Stomach (tissue), 9 donors: ENCODE measurements around the gene MZT2B. TPM values are rescaled to one million over a fixed set of nuclear protein-coding genes. Genes with fewer than 3 reads are reported as not detected.
"Not testable (repeated sequence)": the region's sequence is repeated elsewhere in the genome, so short reads cannot be mapped to it uniquely, and the experiment has no call there.

ENCODE experiments used
- DNase-seq, 2 donors: peaks; one replicate each; pipeline versions ENCODE4 v3.0.0 to v3.0.0-alpha.2; 2013 to 2019
- H3K27ac ChIP-seq, 5 donors: fragments of 200-600 bp in 4 of 5; sonication (generic) in 4 of 5; one replicate each; pipeline ENCODE4 v1.5.1; 2013 to 2019; ENCODE audit warnings: mild to moderate bottlenecking in 1 of 5, moderate library complexity in 1 of 5
- H3K27me3 ChIP-seq, 3 donors: fragments of 200-600 bp; sonication (generic); one replicate each; pipeline ENCODE4 v1.5.1; 2017 to 2019; ENCODE audit warnings: mixed run types in 1 of 3
- H3K36me3 ChIP-seq, 4 donors: fragments of 200-600 bp; sonication (generic); 1 replicate in 3 of 4; 2 replicates in 1 of 4; pipeline ENCODE4 v1.5.1; 2016 to 2019
- H3K4me1 ChIP-seq, 4 donors: fragments of 200-600 bp; sonication (generic); one replicate each; pipeline ENCODE4 v1.5.1; 2016 to 2019
- H3K4me3 ChIP-seq, 4 donors: fragments of 200-600 bp; sonication (generic) in 3 of 4; one replicate each; pipeline ENCODE4 v1.5.1; 2016 to 2019; ENCODE audit warnings: mild to moderate bottlenecking in 1 of 4
- H3K9me3 ChIP-seq, 4 donors: fragments of 200-600 bp; sonication (generic); one replicate each; pipeline ENCODE4 v1.5.1; 2016 to 2019
- EP300 ChIP-seq: sonication (generic); formaldehyde crosslinking; IDR thresholded peaks from one replicate; pipeline ENCODE4 v1.6.1; 2017; ENCODE audit warnings: antibody characterized with exemption
- POLR2A ChIP-seq, 4 donors: fragments of 450-650 bp; IDR thresholded peaks; one replicate each; pipeline ENCODE4 v1.6.1; 2016; ENCODE audit warnings: antibody characterized with exemption in 4 of 4, control low read depth in 2 of 4, mild to moderate bottlenecking in 1 of 4, moderate library complexity in 1 of 4
- POLR2AphosphoS5 ChIP-seq, 3 donors: sonication (generic); formaldehyde crosslinking; IDR thresholded peaks; one replicate each; pipeline ENCODE4 v1.6.1; 2016; ENCODE audit warnings: antibody characterized with exemption in 3 of 3
- WGBS, 5 donors: extraction: QIAGEN DNeasy Blood & Tissue Kit in 3 of 5; methylation state at CpG; one replicate each; pipeline versions ENCODE4 v1.1.5 to v1.1.7; 2013 to 2018; 5-methylcytosine and 5-hydroxymethylcytosine counted together
- intact Hi-C: fragments of 100-400 bp; cut with DNase I; formaldehyde crosslinking; loops from one replicate; pipeline ENCODE4 v1.15.1; 2023; ENCODE audit warnings: low total_unique reads
- polyA plus RNA-seq, 3 donors: library from polyadenylated mRNA; stranded (reverse); fragments of 200-250 nt; gene quantifications; one replicate each; pipeline ENCODE4 v1.2.3, GENCODE V29; 2013
- total RNA-seq, 5 donors: library from RNA; depleted of rRNA; stranded (reverse); fragments of >200 nt; gene quantifications; one replicate each; pipeline versions ENCODE4 v1.1.0 to v1.2.3, GENCODE V29; 2014 to 2016
- TF ChIP-seq, protein P1 (sequence below), 7 experiments: fragments of 450-650 bp in 4 of 7; fragments of 200-600 bp in 3 of 7; sonication (generic) in 3 of 7; IDR thresholded peaks; one replicate each; pipeline ENCODE4 v1.5.1; 2016 to 2019; ENCODE audit warnings: antibody characterized with exemption in 7 of 7, control low read depth in 2 of 7, mild to moderate bottlenecking in 1 of 7
- donor health status: healthy with polysubstance abuse.
- donor health status: Bipolar disorder and iron deficiency.
- donor health status: healthy.

The MZT2B gene
- total and polyA plus RNA-seq, 8 donors = 52.3 to 521 (median 253) TPM

DNA sequence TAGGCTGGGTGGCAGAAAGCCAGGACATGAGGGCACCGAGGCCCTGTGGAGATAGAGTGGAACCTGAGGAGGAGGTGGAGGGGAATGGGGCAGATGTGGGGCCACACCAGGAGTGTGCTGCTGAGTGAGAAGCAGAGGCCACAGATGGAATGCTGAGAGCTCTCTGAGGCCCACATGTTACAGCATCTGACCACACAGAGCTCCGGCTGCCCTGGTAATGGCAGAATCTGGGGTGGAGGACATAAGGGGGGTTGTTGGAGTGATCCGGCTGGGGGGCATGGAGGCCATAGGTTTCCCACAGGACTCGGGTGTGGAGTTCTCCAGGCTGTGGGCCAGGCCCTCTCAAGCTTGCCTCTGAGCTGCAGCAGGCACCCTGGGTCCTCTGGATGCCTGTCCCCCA lies 3.8 kb downstream of the MZT2B start:
- no peak for DNase-seq
- H3K9me3 ChIP-seq = no peaks in the 10 kb centered on the region
- H3K36me3 ChIP-seq = peaks cover 0 to 38% (median 13%) of the 10 kb centered on the region in 4 donors
- 68 to 81% (median 77%) methylated on average over 3 to 4 of the region's 4 CpGs for WGBS, 5 donors
- intact Hi-C loops = loop anchor here (10.0 kb wide), 2 partner anchors 149 to 1299 kb away; no protein-coding TSS in a partner anchor
- TF ChIP-seq POLR2AphosphoS5 (IDR thresholded peaks at IDR 0.05) = no peak
- H3K27ac ChIP-seq = no peak overlapping the region
- H3K27me3 ChIP-seq = no peaks in the 10 kb centered on the region
- H3K4me1 ChIP-seq = peaks cover 12 to 23% (median 20%) of the 10 kb centered on the region in 4 donors
- H3K4me3 ChIP-seq = no peak overlapping the region

DNA sequence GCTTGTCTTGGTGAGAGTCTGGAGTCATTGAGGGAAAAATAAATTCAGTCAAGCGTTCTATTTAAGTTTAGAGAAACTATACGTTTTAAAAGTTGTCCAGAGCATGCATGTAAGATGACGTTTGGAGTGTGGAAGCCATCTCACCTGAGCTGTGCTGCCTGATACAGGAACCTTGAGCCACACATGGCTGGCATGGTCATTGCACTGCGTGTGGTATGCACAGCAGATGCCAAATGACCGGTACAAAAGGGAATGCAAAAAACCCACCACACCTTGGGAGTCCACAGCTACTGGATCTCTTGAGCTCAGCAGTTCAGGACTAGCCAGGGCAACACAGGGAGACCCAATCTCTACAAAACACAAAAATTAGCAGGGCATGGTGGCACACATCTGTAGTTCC lies 4.3 kb downstream of the MZT2B start:
- no peaks in the 10 kb centered on the region for H3K27me3 ChIP-seq
- peaks cover 0 to 43% (median 18%) of the 10 kb centered on the region in 4 donors for H3K36me3 ChIP-seq
- H3K4me1 ChIP-seq = peaks cover 12 to 22% (median 18%) of the 10 kb centered on the region in 4 donors
- no peaks in the 10 kb centered on the region for H3K9me3 ChIP-seq
- no peak for TF ChIP-seq POLR2AphosphoS5 (IDR thresholded peaks at IDR 0.05)
- TF ChIP-seq, protein P1, sequence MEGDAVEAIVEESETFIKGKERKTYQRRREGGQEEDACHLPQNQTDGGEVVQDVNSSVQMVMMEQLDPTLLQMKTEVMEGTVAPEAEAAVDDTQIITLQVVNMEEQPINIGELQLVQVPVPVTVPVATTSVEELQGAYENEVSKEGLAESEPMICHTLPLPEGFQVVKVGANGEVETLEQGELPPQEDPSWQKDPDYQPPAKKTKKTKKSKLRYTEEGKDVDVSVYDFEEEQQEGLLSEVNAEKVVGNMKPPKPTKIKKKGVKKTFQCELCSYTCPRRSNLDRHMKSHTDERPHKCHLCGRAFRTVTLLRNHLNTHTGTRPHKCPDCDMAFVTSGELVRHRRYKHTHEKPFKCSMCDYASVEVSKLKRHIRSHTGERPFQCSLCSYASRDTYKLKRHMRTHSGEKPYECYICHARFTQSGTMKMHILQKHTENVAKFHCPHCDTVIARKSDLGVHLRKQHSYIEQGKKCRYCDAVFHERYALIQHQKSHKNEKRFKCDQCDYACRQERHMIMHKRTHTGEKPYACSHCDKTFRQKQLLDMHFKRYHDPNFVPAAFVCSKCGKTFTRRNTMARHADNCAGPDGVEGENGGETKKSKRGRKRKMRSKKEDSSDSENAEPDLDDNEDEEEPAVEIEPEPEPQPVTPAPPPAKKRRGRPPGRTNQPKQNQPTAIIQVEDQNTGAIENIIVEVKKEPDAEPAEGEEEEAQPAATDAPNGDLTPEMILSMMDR (IDR thresholded peaks at IDR 0.05) = no peak
- no peak for TF ChIP-seq POLR2A (IDR thresholded peaks at IDR 0.05)
- TF ChIP-seq EP300 = no peak
- 79 to 93% (median 91%) methylated on average over 5 of the region's 5 CpGs for WGBS, 5 donors
- no peak overlapping the region for H3K4me3 ChIP-seq
- H3K27ac ChIP-seq = no peak overlapping the region
- no peak for DNase-seq
- intact Hi-C loops = loop anchor here (10.0 kb wide), 2 partner anchors 148 to 1298 kb away; no protein-coding TSS in a partner anchor

DNA sequence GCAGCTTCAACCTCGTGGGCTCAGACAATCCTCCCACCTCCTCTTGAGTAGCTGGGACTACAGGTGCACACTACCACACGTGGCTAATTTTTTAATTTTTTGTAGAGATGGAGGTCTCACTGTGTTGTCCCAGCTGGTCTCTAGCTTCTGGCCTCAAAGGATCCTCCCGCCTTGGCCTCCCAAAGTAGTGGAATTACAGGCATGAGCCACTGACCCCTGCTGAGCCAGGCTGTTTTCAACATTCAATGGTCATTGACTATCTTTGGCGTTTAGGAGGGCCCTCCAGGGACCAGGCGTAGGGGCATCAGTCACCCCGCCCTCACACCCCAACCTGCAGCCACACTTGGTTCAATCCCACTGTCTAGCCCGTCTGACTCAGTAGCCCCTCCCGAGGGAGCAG lies 5.2 kb downstream of the MZT2B start:
- 75 to 84% (median 80%) methylated on average over 7 to 8 of the region's 8 CpGs for WGBS, 5 donors
- H3K4me3 ChIP-seq = no peak overlapping the region
- H3K27ac ChIP-seq = no peak overlapping the region
- no peak for DNase-seq
- no peaks in the 10 kb centered on the region for H3K9me3 ChIP-seq
- H3K36me3 ChIP-seq = peaks cover 0 to 49% (median 19%) of the 10 kb centered on the region in 4 donors
- H3K4me1 ChIP-seq = peaks cover 12 to 22% (median 18%) of the 10 kb centered on the region in 4 donors
- intact Hi-C loops = loop anchor here (10.0 kb wide), 2 partner anchors 148 to 1298 kb away; no protein-coding TSS in a partner anchor
- no peaks in the 10 kb centered on the region for H3K27me3 ChIP-seq
- TF ChIP-seq EP300 (no peak), POLR2AphosphoS5 (IDR thresholded peaks at IDR 0.05) (no peak), POLR2A (IDR thresholded peaks at IDR 0.05) (no peak)
- TF ChIP-seq, protein P1 (IDR thresholded peaks at IDR 0.05) = no peak

DNA sequence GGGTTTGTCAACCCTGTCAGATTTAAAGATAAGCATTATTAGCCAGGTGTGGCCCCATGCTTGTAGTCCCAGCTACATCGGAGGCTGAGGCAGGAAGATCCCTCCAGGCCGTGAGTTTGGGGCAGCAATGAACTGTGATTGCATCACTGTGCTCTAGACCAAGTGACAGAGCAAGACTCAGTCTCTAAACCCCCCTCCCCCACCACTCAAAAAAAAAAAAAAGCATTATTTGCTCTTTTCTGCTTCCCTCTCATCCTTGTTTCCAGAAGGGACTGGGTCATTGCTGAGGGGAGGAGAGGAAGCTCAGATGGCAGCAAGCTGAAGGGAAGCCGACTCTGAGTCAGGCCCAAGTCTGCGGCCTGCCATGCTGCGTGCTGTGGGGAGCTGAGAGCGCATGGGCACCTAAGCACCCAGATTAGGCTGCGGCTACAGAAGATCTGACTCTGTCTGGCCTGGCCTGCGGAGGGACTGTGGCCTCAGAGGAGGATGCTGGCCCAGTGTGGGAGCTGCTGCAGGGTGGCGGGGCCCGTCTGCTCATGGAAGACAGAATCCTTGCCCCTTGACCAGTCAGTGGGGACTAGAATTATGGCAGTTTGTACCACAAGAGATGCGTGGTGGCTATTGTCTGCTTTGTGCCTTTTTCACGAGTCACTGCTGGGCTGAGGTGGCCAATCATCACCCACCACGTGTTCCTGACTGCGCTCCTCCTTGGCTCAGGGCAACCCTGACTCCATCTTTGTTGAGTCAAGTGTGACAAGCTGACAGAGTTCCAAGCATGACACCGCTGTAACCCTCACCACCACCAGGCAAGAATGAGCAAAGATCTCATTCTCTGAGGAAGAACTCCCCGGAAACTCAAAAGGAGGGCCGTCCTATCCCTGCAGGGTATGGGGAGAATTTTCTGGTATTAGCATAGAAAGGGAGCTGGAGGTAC lies 6.1 kb downstream of the MZT2B start:
- not testable (repeated sequence) for DNase-seq, H3K9me3 ChIP-seq, H3K27me3 ChIP-seq, H3K27ac ChIP-seq, H3K4me3 ChIP-seq
- Histone ChIP-seq H3K36me3 (peaks cover 0 to 49% (median 19%) of the 10 kb centered on the region in 4 donors), H3K4me1 (peaks cover 9 to 16% (median 13%) of the 10 kb centered on the region in 4 donors)
- WGBS, 5 donors = 89 to 94% (median 91%) methylated on average over 16 to 17 of the region's 17 CpGs
- intact Hi-C loops = loop anchor here (10.0 kb wide), 2 partner anchors 147 to 1297 kb away; no protein-coding TSS in a partner anchor

DNA sequence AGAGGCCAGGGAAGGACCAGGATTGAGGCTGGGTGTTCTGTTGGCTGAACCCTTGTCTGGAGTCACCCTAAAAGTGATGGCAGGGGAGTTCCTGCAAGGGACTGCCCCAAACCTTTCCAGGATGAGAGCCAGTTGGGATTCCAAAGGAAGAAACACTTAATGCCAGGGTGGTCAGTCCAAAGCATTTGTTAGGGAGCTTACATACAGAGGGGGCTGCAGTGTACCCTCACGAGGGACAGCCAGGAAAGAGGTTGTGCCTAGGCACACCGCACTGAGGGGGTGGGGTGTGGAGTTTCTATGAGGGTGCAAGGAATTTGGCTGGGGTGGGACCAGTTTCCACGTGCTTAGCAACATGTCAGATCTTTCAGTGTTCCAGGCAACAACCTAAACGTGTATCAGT lies 6.9 kb downstream of the MZT2B start:
- H3K36me3 ChIP-seq = peaks cover 0 to 47% (median 18%) of the 10 kb centered on the region in 4 donors
- not testable (repeated sequence) for DNase-seq, H3K27ac ChIP-seq, H3K4me3 ChIP-seq, H3K4me1 ChIP-seq, H3K27me3 ChIP-seq, H3K9me3 ChIP-seq
- intact Hi-C loops = loop anchor here (10.0 kb wide), 2 partner anchors 146 to 1296 kb away; no protein-coding TSS in a partner anchor
- WGBS, 5 donors = 69 to 87% (median 80%) methylated on average over 1 to 4 of the region's 4 CpGs
